GM12878 (cell line): ENCODE measurements around the gene USP12. TPM values are rescaled to one million over a fixed set of nuclear protein-coding genes. Genes with fewer than 3 reads are reported as not detected.

Source experiments
- ATAC-seq: fragments of 200-7000 bp; cut with Tn5 transposase; 3 replicates; pipeline ENCODE4 v1.9.1; 2020; ENCODE audit warnings: mild to moderate bottlenecking, moderate library complexity
- BruUV-seq: library from RNA; stranded (reverse); fragments of 400-500 nt; replicated peaks from 2 replicates; lab custom pipeline; 2021; lab: Mats Ljungman, UMichigan
- CTCF ChIA-PET: fragments of 300-600 bp; sonication (Branson Sonifier 250); formaldehyde crosslinking; extraction: SDS; loops from one replicate; lab custom pipeline; 2021; ENCODE audit warnings: inconsistent platforms; lab: Yijun Ruan, JAX
- POLR2A ChIA-PET: fragments of 350-600 bp; formaldehyde crosslinking; extraction: SDS; loops from one replicate; lab custom pipeline; 2021; ENCODE audit warnings: inconsistent platforms; lab: Charles Lee
- RAD21 ChIA-PET: fragments of 300-600 bp; sonication (Branson Sonifier 250); formaldehyde crosslinking; loops from one replicate; lab custom pipeline; 2023; ENCODE audit warnings: antibody characterized with exemption; ENCODE audit not compliant: unreplicated experiment; lab: Charles Lee
- SMC1A ChIA-PET: fragments of 300-600 bp; sonication (Branson Sonifier 250); formaldehyde crosslinking; loops from one replicate; lab custom pipeline; 2023; ENCODE audit not compliant: unreplicated experiment, uncharacterized antibody; lab: Charles Lee
- DNase-seq: peaks from one replicate; pipeline ENCODE4 v3.0.0-alpha.2; 2011; ENCODE audit warnings: low read depth, low spot score
- FAIRE-seq: peaks from 3 replicates; lab custom pipeline; 2011; peaks lifted over from hg19 to GRCh38; lab: Jason Lieb, UNC
- H2AFZ ChIP-seq: 2 replicates; pipeline ENCODE4 v1.6.0; 2011; ENCODE audit warnings: low read depth, low read length, control low read depth; ENCODE audit not compliant: control insufficient read depth
- H3K27ac ChIP-seq: 2 replicates; pipeline ENCODE4 v1.5.1; 2011; ENCODE audit warnings: control low read depth; ENCODE audit not compliant: control insufficient read depth, insufficient read depth
- H3K27me3 ChIP-seq, 2 experiments: replicated peaks in 1 of 2; 2 replicates each; pipeline versions ENCODE4 v1.6.0 to v1.6.1; 2011; ENCODE audit warnings: low read length in 1 of 2; ENCODE audit not compliant: control insufficient read depth in 2 of 2, insufficient read depth in 2 of 2
- H3K36me3 ChIP-seq, 2 experiments: 2 replicates each; pipeline ENCODE4 v1.5.1; 2011; ENCODE audit warnings: low read length in 1 of 2; ENCODE audit not compliant: control insufficient read depth in 2 of 2, insufficient read depth in 2 of 2
- H3K4me1 ChIP-seq: 2 replicates; pipeline ENCODE4 v1.6.1; 2011; ENCODE audit warnings: mild to moderate bottlenecking, low read length, moderate library complexity, mixed read lengths; ENCODE audit not compliant: control insufficient read depth, insufficient read depth
- H3K4me2 ChIP-seq: 2 replicates; pipeline ENCODE4 v1.6.0; 2011; ENCODE audit warnings: control low read depth; ENCODE audit not compliant: control insufficient read depth, insufficient read depth
- H3K4me3 ChIP-seq: fragments of 200-600 bp; sonication (generic); 2 replicates; pipeline ENCODE4 v1.5.1; 2016
- H3K79me2 ChIP-seq: 2 replicates; pipeline ENCODE4 v1.6.0; 2011; ENCODE audit warnings: low read length; ENCODE audit not compliant: control insufficient read depth, insufficient read depth
- H3K9ac ChIP-seq: 2 replicates; pipeline ENCODE4 v1.8.0; 2011; ENCODE audit warnings: low read length, control low read depth, mixed read lengths; ENCODE audit not compliant: control insufficient read depth, insufficient read depth
- H3K9me3 ChIP-seq: replicated peaks from 3 replicates; pipeline ENCODE4 v1.5.1; 2011; ENCODE audit warnings: mild to moderate bottlenecking, low read length; ENCODE audit not compliant: control insufficient read depth, insufficient read depth
- H4K20me1 ChIP-seq: 2 replicates; pipeline ENCODE4 v1.6.0; 2011; ENCODE audit not compliant: control insufficient read depth, insufficient read depth
- BRCA1 ChIP-seq: IDR thresholded peaks from 2 replicates; pipeline ENCODE4 v1.6.1; 2011; ENCODE audit warnings: low read depth, low read length, improper control_type of control experiment
- CHD2 ChIP-seq: IDR thresholded peaks from 2 replicates; pipeline ENCODE4 v1.6.1; 2011; ENCODE audit warnings: low read depth, low read length, improper control_type of control experiment, borderline replicate concordance
- HSF1 ChIP-seq: fragments of 150-350 bp; IDR thresholded peaks from 2 replicates; pipeline ENCODE4 v1.6.1; 2014; ENCODE audit warnings: mild to moderate bottlenecking, low read depth, low read length
- IKZF2 ChIP-seq, 2 experiments: fragments of 450-650 bp; IDR thresholded peaks; 2 replicates each; pipeline ENCODE4 v1.6.1; 2017; ENCODE audit warnings: mild to moderate bottlenecking in 2 of 2, moderate library complexity in 2 of 2
- MAX ChIP-seq: IDR thresholded peaks from 2 replicates; pipeline ENCODE4 v1.6.1; 2012; ENCODE audit warnings: low read depth, low read length, improper control_type of control experiment
- POLR2AphosphoS2 ChIP-seq: IDR thresholded peaks from 2 replicates; pipeline ENCODE4 v1.6.1; 2011; ENCODE audit warnings: low read depth, mild to moderate bottlenecking, low read length, improper control_type of control experiment, moderate library complexity
- POU2F2 ChIP-seq: IDR thresholded peaks from 3 replicates; pipeline ENCODE4 v1.6.1; 2011; ENCODE audit warnings: low read depth, mild to moderate bottlenecking, low read length, borderline replicate concordance
- RELB ChIP-seq: fragments of 450-650 bp; IDR thresholded peaks from 2 replicates; pipeline ENCODE4 v1.6.1; 2017; ENCODE audit warnings: low read depth, mild to moderate bottlenecking, moderate library complexity
- REST ChIP-seq: IDR thresholded peaks from 2 replicates; pipeline ENCODE4 v1.6.1; 2012; ENCODE audit warnings: mild to moderate bottlenecking, low read depth, low read length
- SKIL ChIP-seq: fragments of 450-650 bp; IDR thresholded peaks from 2 replicates; pipeline ENCODE4 v1.6.1; 2017; ENCODE audit warnings: mild to moderate bottlenecking, low read depth, inconsistent platforms; ENCODE audit not compliant: poor library complexity, severe bottlenecking
- ZNF384 ChIP-seq: IDR thresholded peaks from 2 replicates; pipeline ENCODE4 v1.6.1; 2012; ENCODE audit warnings: low read depth, mild to moderate bottlenecking, low read length, improper control_type of control experiment, borderline replicate concordance
- WGBS: methylation state at CpG from one replicate; pipeline ENCODE4 v1.1.6; 2016; ENCODE audit warnings: low lambda C conversion rate; ENCODE audit not compliant: insufficient replicate concordance, insufficient coverage; ENCODE audit errors: missing lambda C conversion rate; 5-methylcytosine and 5-hydroxymethylcytosine counted together
- in situ Hi-C: fragments of 300-500 bp; cut with MboI; formaldehyde crosslinking; loops from 9 replicates; pipeline ENCODE4 v1.14.3; 2018; ENCODE audit warnings: mixed read lengths
- intact Hi-C: fragments of 100-400 bp; cut with micrococcal nuclease; formaldehyde crosslinking; loops from one replicate; pipeline ENCODE4 v1.14.2; 2022; ENCODE audit not compliant: unreplicated experiment
- polyA plus RNA-seq, 11 experiments: library from polyadenylated mRNA; depleted of rRNA in 4 of 11; unstranded in 6 of 11; stranded (reverse) in 5 of 11; fragments of >200 nt; fragmentation: Nextera tagmentation in 4 of 11; fragmentation: Illumina TruSeq in 1 of 11; extraction: Ambion mirVana in 4 of 11; extraction: Trizol in 1 of 11; gene quantifications; 1 replicate in 1 of 11; 2 replicates in 10 of 11; pipeline versions ENCODE4 v1.2.1 to v1.2.3, GENCODE V29; 2011 to 2016; ENCODE audit warnings: inconsistent platforms in 2 of 11, missing spikeins in 2 of 11, low read depth in 1 of 11
- total RNA-seq, 4 experiments: library from RNA; depleted of rRNA in 3 of 4; stranded (reverse); fragments of >200 nt in 3 of 4; fragmentation: Illumina TruSeq in 1 of 4; extraction: Trizol in 1 of 4; gene quantifications; 2 replicates each; pipeline versions ENCODE4 v1.2.1 to v1.2.3, GENCODE V29; 2013 to 2021

Gene USP12
- total and polyA plus RNA-seq, 10 of the 15 experiments (the other 5 are each of a cell fraction or from before 2014, with no cell fraction given): 3.5 to 32.2 (median 24.6) TPM

GRCh38 chr13:27176470-27177410 is 5.1 kb upstream of the USP12 start:
- no peak for FAIRE-seq
- H3K27me3 ChIP-seq: no peaks in the 10 kb centered on the region
- no peaks in the 10 kb centered on the region for H4K20me1 ChIP-seq
- WGBS: 11% methylated on average over 8 of the region's 8 CpGs
- H3K36me3 ChIP-seq: no peaks in the 10 kb centered on the region
- H3K4me3 ChIP-seq: peak overlapping the region; percentile 51; the same call in 1 of the 2 replicates
- H3K27ac ChIP-seq: peak overlapping the region; percentile 36
- ChIA-PET SMC1A (interaction anchor here (0.6 to 3.0 kb wide), 7 partner anchors 13 to 77 kb away, joined by 3 to 7 read pairs (median 3); no protein-coding TSS in a partner anchor), RAD21 (interaction anchor here (0.6 to 2.0 kb wide), 4 partner anchors 9 to 29 kb away, joined by 3 to 4 read pairs (median 4); no protein-coding TSS in a partner anchor), POLR2A (interaction anchor here (0.6 to 0.9 kb wide), 2 partner anchors 15 to 46 kb away, joined by 4 to 5 read pairs; no protein-coding TSS in a partner anchor), CTCF (interaction anchor here (0.6 to 1.4 kb wide), 3 partner anchors 14 to 1991 kb away, joined by 4 to 7 read pairs (median 5); no protein-coding TSS in a partner anchor)
- peak overlapping the region; percentile 39 for H2AFZ ChIP-seq
- no TSS peak for BruUV-seq
- H3K4me2 ChIP-seq: peak overlapping the region; percentile 58; the same call in 1 of the 2 replicates
- intact Hi-C loops (loop anchor here (10.0 kb wide), 1 partner anchor 192 kb away; no protein-coding TSS in a partner anchor), in situ Hi-C loops (no loop called here)
- no peak for DNase-seq
- peak; percentile 12; the same call in 2 of the 3 replicates for ATAC-seq
- peaks cover 4% of the 10 kb centered on the region for H3K79me2 ChIP-seq
- no peaks in the 10 kb centered on the region for H3K9me3 ChIP-seq
- H3K4me1 ChIP-seq: peaks cover 13% of the 10 kb centered on the region
- H3K9ac ChIP-seq: peak overlapping the region; percentile 48
- no peak for TF ChIP-seq HSF1
- peak; percentile 57; the same call in 1 of the 3 replicates for TF ChIP-seq POU2F2
- no peak for TF ChIP-seq MAX
- peak; percentile 46; the same call in 1 of the 2 replicates for TF ChIP-seq RELB
- no peak for TF ChIP-seq CHD2
- no peak for TF ChIP-seq SKIL
- no peak for TF ChIP-seq POLR2AphosphoS2
- peak; percentile 37; the same call in 1 of the 2 replicates for TF ChIP-seq ZNF384
- no peak for TF ChIP-seq REST
- peak; percentile 23 to 30; a peak in 2 of 4 replicates for TF ChIP-seq IKZF2 (IDR thresholded peaks at IDR 0.05)
- TF ChIP-seq BRCA1: no peak
